Skeletal muscle tissue (tissue), 4 donors: ENCODE results near the gene SPRR5. TPM values are rescaled to one million over a fixed set of nuclear protein-coding genes. Genes with fewer than 3 reads are reported as not detected.

Source experiments
- H3K27ac ChIP-seq: one replicate; pipeline ENCODE4 v1.7.0; 2013; ENCODE audit warnings: mild to moderate bottlenecking, low read depth, low read length, inconsistent platforms
- H3K27me3 ChIP-seq, 3 donors: one replicate each; pipeline ENCODE4 v1.7.0; 2013; ENCODE audit warnings: low read length in 3 of 3; ENCODE audit not compliant: control insufficient read depth in 3 of 3, insufficient read depth in 3 of 3
- H3K36me3 ChIP-seq, 3 donors: one replicate each; pipeline ENCODE4 v1.7.0; 2013; ENCODE audit warnings: low read length in 3 of 3; ENCODE audit not compliant: control insufficient read depth in 3 of 3, insufficient read depth in 3 of 3
- H3K4me1 ChIP-seq, 3 donors: one replicate each; pipeline ENCODE4 v1.7.0; 2013; ENCODE audit warnings: low read length in 3 of 3, mild to moderate bottlenecking in 3 of 3; ENCODE audit not compliant: control insufficient read depth in 3 of 3, insufficient read depth in 3 of 3
- H3K4me3 ChIP-seq, 3 donors: one replicate each; pipeline ENCODE4 v1.7.0; 2013; ENCODE audit warnings: low read length in 3 of 3
- H3K9ac ChIP-seq, 3 donors: one replicate each; pipeline ENCODE4 v1.7.0; 2013; ENCODE audit warnings: low read length in 3 of 3, mild to moderate bottlenecking in 3 of 3, moderate library complexity in 2 of 3, low read depth in 1 of 3
- H3K9me3 ChIP-seq, 3 donors: one replicate each; pipeline ENCODE4 v1.7.0; 2013; ENCODE audit warnings: low read length in 3 of 3; ENCODE audit not compliant: control insufficient read depth in 3 of 3
- total RNA-seq: library from RNA; depleted of rRNA; stranded (reverse); fragments of >200 nt; gene quantifications from one replicate; pipeline ENCODE4 v1.2.3, GENCODE V29; 2014
- donor health status: Osteomylitis.

SPRR5 gene
- total RNA-seq, 1 donor from 2014 or later = not detected

GRCh38 chr1:152941037-152941711, 5.8 kb upstream of the SPRR5 start:
- peaks cover 0 to 2% (median 0%) of the 10 kb centered on the region in 3 donors for H3K9me3 ChIP-seq
- H3K27ac ChIP-seq = no peak overlapping the region
- H3K4me1 ChIP-seq = no peaks in the 10 kb centered on the region
- H3K27me3 ChIP-seq = no peaks in the 10 kb centered on the region
- H3K36me3 ChIP-seq = no peaks in the 10 kb centered on the region
- no peak overlapping the region for H3K9ac ChIP-seq
- H3K4me3 ChIP-seq = no peak overlapping the region

- Histone ChIP-seq H3K27ac (no peak overlapping the region), H3K27me3 (no peaks in the 10 kb centered on the region), H3K9ac (no peak overlapping the region), H3K4me3 (no peak overlapping the region), H3K9me3 (peaks cover 0 to 2% (median 0%) of the 10 kb centered on the region in 3 donors), H3K4me1 (no peaks in the 10 kb centered on the region), H3K36me3 (no peaks in the 10 kb centered on the region)
Observed at GRCh38 chr1:152942161-152942560, 4.8 kb upstream of the SPRR5 start.

- Histone ChIP-seq H3K27me3 (no peaks in the 10 kb centered on the region), H3K4me3 (no peak overlapping the region), H3K36me3 (no peaks in the 10 kb centered on the region), H3K9ac (no peak overlapping the region), H3K9me3 (peaks cover 0 to 2% (median 0%) of the 10 kb centered on the region in 3 donors), H3K4me1 (no peaks in the 10 kb centered on the region), H3K27ac (no peak overlapping the region)
Observed at GRCh38 chr1:152946248-152946647, 758 bp upstream of the SPRR5 start.

DNA sequence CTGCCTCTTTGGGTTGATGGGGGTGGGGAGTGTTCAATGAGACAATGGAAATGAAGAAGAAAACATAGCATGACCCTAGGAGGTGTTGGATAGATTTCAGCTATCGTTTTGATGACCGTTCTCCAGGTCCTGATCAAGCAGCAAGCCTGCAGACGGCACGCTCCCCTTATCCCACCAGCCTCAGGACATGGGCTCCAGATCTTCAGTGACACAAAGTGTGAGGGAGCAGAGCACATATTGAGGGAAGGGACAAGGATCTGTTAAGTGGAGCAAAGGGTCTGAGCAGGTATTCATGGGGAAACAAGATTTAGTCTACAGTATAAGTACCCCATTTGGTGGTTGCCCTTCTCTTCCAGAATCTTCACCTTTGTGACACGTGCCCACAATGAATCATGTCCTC, 4.7 kb downstream of the SPRR5 start:
- no peak overlapping the region for H3K27ac ChIP-seq
- peaks cover 0 to 2% (median 0%) of the 10 kb centered on the region in 3 donors for H3K9me3 ChIP-seq
- H3K4me3 ChIP-seq = no peak overlapping the region
- no peaks in the 10 kb centered on the region for H3K36me3 ChIP-seq
- H3K4me1 ChIP-seq = no peaks in the 10 kb centered on the region
- no peak overlapping the region for H3K9ac ChIP-seq
- peaks cover 0 to 3% (median 0%) of the 10 kb centered on the region in 3 donors for H3K27me3 ChIP-seq

- H3K4me3 ChIP-seq = no peak overlapping the region
- peaks cover 0 to 3% (median 0%) of the 10 kb centered on the region in 3 donors for H3K27me3 ChIP-seq
- no peaks in the 10 kb centered on the region for H3K36me3 ChIP-seq
- H3K27ac ChIP-seq = no peak overlapping the region
- H3K9me3 ChIP-seq = no peaks in the 10 kb centered on the region
- no peaks in the 10 kb centered on the region for H3K4me1 ChIP-seq
- no peak overlapping the region for H3K9ac ChIP-seq
Observed at GRCh38 chr1:152953761-152954160, 6.8 kb downstream of the SPRR5 start.

DNA sequence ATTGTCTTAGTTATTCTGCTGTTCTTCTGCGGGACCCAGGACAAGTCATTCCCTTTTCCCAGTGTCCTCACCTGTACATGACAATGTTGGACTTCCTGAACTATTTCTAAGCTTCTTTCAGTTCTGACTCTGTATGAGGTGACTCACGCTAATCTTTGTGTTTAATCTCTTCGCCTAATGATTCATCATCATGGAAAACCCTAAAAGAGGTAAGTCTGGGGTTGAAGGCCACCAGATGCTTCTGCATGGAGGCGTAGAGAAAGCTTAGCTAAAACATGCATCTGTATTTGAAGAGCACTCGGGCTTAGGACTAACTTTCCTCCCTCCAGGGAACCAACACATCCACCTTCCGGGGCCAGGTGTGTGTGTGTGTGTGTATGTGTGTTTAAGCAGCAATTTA, 7.4 kb downstream of the SPRR5 start:
- H3K27ac ChIP-seq = no peak overlapping the region
- H3K4me3 ChIP-seq = no peak overlapping the region
- no peak overlapping the region for H3K9ac ChIP-seq
- H3K4me1 ChIP-seq = no peaks in the 10 kb centered on the region
- no peaks in the 10 kb centered on the region for H3K9me3 ChIP-seq
- no peaks in the 10 kb centered on the region for H3K36me3 ChIP-seq
- peaks cover 0 to 3% (median 0%) of the 10 kb centered on the region in 3 donors for H3K27me3 ChIP-seq

- Histone ChIP-seq H3K27me3 (peaks cover 0 to 4% (median 3%) of the 10 kb centered on the region in 3 donors), H3K9ac (no peak overlapping the region), H3K27ac (no peak overlapping the region), H3K36me3 (no peaks in the 10 kb centered on the region), H3K4me1 (no peaks in the 10 kb centered on the region), H3K9me3 (peaks cover 0 to 3% (median 0%) of the 10 kb centered on the region in 3 donors), H3K4me3 (no peak overlapping the region)
Observed at GRCh38 chr1:152957561-152957960, 10.6 kb downstream of the SPRR5 start.

DNA sequence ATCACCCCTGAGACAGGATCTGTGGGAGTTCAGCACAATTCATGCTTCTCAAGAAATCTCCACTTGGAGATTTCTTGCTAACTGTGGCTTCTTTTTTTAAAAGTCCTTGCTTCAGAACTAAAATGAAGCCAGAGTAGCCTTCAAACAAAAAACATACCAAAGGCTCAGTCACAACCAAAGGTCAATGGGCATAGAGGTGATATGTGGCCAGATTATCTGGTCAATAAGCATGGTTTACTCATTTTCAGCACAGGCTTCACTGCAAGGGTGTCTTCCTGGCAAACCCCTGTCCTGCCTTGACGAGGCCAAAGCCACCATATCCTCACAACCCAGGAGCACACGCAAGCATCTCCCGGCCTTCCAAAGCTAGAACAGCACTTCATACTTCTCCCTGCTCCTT, 12.3 kb downstream of the SPRR5 start:
- peaks cover 0 to 4% (median 0%) of the 10 kb centered on the region in 3 donors for H3K27me3 ChIP-seq
- no peak overlapping the region for H3K9ac ChIP-seq
- no peak overlapping the region for H3K27ac ChIP-seq
- no peaks in the 10 kb centered on the region for H3K4me1 ChIP-seq
- H3K4me3 ChIP-seq = no peak overlapping the region
- H3K36me3 ChIP-seq = no peaks in the 10 kb centered on the region
- H3K9me3 ChIP-seq = peaks cover 0 to 3% (median 0%) of the 10 kb centered on the region in 3 donors

DNA sequence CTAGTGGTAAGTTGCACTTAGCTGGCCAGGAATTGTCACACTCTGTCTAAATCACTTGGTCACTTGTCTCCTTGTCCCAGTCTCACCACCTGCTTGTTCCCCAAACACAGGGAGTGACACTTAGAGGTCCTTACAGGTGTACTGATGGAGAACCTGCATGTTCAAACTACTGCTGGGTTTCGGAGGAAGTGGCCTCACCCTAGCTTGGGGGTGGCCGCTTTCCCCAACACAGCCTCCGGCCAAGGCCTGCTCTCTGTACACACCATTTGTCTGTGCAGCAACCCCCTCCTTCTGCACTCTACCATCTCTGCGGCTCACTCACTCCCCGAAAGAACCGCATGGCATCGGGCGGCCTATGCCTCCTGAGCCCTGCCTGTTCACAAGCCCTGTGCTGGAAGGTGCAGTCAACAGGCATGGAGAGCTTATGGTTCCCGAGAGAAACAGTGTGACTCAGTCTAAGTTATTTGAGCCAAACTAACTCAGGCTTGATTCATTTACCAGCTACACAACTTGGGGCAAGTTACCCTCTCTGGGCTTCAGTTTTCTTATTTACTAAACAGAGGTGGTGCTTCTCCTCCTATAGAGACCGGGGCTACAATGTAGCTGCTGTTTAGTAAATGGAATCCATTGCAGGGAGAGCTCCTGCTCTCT, 12.9 kb downstream of the SPRR5 start:
- Histone ChIP-seq H3K36me3 (no peaks in the 10 kb centered on the region), H3K9ac (no peak overlapping the region), H3K4me1 (no peaks in the 10 kb centered on the region), H3K27me3 (peaks cover 0 to 4% (median 3%) of the 10 kb centered on the region in 3 donors), H3K9me3 (peaks cover 0 to 3% (median 0%) of the 10 kb centered on the region in 3 donors), H3K4me3 (no peak overlapping the region), H3K27ac (no peak overlapping the region)

GRCh38 chr1:152960452-152961044, 13.5 kb downstream of the SPRR5 start:
- H3K9ac ChIP-seq = no peak overlapping the region
- H3K4me1 ChIP-seq = no peaks in the 10 kb centered on the region
- no peak overlapping the region for H3K4me3 ChIP-seq
- peaks cover 0 to 4% (median 3%) of the 10 kb centered on the region in 3 donors for H3K27me3 ChIP-seq
- H3K36me3 ChIP-seq = no peaks in the 10 kb centered on the region
- no peak overlapping the region for H3K27ac ChIP-seq
- peaks cover 0 to 3% (median 0%) of the 10 kb centered on the region in 3 donors for H3K9me3 ChIP-seq
